ENCODE measurements around the gene DAP.
A peak's percentile ranks its signal among the peaks of the same experiment; 100 is the strongest.

DNA sequence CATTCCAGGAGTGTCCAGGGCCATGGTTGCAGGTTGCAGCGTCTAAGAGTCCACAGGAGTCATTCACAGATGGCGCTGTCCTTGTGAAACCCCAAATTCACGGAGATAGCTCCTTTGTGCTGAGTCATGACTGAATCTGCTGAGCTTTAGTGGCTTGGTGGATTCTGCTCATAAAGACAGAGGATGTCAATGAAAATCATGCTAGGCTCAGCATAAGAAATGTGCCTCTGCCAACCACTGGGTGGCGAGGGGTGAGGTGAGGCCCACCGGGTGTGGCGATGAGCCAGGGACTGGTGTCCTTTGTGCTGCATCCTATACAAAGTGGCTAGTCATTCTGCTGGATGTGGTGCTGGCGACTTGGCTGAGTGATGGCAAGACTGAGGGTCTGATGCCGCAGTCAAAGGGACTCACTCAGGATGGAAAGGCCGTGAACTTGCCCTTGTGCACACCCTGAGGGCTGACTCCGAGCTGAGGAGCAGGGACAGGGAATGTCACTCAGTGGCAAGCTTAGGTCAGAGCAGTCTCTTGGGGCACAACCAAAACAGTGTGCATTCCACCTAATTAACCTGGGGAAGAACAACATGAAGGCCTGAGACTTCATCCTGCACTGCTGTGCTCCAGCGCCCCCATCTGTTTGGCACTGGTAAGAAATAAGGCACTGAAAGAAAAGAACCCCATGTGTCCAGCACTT is 71.5 kb downstream of the DAP start:
- TF ChIP-seq, protein P1, sequence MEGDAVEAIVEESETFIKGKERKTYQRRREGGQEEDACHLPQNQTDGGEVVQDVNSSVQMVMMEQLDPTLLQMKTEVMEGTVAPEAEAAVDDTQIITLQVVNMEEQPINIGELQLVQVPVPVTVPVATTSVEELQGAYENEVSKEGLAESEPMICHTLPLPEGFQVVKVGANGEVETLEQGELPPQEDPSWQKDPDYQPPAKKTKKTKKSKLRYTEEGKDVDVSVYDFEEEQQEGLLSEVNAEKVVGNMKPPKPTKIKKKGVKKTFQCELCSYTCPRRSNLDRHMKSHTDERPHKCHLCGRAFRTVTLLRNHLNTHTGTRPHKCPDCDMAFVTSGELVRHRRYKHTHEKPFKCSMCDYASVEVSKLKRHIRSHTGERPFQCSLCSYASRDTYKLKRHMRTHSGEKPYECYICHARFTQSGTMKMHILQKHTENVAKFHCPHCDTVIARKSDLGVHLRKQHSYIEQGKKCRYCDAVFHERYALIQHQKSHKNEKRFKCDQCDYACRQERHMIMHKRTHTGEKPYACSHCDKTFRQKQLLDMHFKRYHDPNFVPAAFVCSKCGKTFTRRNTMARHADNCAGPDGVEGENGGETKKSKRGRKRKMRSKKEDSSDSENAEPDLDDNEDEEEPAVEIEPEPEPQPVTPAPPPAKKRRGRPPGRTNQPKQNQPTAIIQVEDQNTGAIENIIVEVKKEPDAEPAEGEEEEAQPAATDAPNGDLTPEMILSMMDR (IDR thresholded peaks at IDR 0.05; ENCODE audit: low read depth, low read length, missing input control): no peak
- TF ChIP-seq, protein P2, sequence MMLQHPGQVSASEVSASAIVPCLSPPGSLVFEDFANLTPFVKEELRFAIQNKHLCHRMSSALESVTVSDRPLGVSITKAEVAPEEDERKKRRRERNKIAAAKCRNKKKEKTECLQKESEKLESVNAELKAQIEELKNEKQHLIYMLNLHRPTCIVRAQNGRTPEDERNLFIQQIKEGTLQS (IDR thresholded peaks at IDR 0.05): no peak
- TF ChIP-seq RAD21 (IDR thresholded peaks at IDR 0.05) (peak; percentile 28 to 48), GABPA (IDR thresholded peaks at IDR 0.05 in 1 of 2, conservative IDR thresholded peaks at IDR 0.05 in 1 of 2) (no peak), HNF4A (conservative IDR thresholded peaks at IDR 0.05) (no peak), JUND (IDR thresholded peaks at IDR 0.05) (no peak), SP1 (IDR thresholded peaks at IDR 0.05) (no peak), EGR1 (IDR thresholded peaks at IDR 0.05; ENCODE audit: low read depth in 2 of 2) (no peak), TAF1 (conservative IDR thresholded peaks at IDR 0.05) (no peak)
- TF ChIP-seq, protein P3, sequence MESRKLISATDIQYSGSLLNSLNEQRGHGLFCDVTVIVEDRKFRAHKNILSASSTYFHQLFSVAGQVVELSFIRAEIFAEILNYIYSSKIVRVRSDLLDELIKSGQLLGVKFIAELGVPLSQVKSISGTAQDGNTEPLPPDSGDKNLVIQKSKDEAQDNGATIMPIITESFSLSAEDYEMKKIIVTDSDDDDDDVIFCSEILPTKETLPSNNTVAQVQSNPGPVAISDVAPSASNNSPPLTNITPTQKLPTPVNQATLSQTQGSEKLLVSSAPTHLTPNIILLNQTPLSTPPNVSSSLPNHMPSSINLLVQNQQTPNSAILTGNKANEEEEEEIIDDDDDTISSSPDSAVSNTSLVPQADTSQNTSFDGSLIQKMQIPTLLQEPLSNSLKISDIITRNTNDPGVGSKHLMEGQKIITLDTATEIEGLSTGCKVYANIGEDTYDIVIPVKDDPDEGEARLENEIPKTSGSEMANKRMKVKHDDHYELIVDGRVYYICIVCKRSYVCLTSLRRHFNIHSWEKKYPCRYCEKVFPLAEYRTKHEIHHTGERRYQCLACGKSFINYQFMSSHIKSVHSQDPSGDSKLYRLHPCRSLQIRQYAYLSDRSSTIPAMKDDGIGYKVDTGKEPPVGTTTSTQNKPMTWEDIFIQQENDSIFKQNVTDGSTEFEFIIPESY (IDR thresholded peaks at IDR 0.05): no peak
- TF ChIP-seq, protein P4, sequence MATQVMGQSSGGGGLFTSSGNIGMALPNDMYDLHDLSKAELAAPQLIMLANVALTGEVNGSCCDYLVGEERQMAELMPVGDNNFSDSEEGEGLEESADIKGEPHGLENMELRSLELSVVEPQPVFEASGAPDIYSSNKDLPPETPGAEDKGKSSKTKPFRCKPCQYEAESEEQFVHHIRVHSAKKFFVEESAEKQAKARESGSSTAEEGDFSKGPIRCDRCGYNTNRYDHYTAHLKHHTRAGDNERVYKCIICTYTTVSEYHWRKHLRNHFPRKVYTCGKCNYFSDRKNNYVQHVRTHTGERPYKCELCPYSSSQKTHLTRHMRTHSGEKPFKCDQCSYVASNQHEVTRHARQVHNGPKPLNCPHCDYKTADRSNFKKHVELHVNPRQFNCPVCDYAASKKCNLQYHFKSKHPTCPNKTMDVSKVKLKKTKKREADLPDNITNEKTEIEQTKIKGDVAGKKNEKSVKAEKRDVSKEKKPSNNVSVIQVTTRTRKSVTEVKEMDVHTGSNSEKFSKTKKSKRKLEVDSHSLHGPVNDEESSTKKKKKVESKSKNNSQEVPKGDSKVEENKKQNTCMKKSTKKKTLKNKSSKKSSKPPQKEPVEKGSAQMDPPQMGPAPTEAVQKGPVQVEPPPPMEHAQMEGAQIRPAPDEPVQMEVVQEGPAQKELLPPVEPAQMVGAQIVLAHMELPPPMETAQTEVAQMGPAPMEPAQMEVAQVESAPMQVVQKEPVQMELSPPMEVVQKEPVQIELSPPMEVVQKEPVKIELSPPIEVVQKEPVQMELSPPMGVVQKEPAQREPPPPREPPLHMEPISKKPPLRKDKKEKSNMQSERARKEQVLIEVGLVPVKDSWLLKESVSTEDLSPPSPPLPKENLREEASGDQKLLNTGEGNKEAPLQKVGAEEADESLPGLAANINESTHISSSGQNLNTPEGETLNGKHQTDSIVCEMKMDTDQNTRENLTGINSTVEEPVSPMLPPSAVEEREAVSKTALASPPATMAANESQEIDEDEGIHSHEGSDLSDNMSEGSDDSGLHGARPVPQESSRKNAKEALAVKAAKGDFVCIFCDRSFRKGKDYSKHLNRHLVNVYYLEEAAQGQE (IDR thresholded peaks at IDR 0.05): no peak
- TF ChIP-seq, protein P5, sequence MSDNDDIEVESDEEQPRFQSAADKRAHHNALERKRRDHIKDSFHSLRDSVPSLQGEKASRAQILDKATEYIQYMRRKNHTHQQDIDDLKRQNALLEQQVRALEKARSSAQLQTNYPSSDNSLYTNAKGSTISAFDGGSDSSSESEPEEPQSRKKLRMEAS (IDR thresholded peaks at IDR 0.05): no peak
